HCT116 (cell line): ENCODE measurements around the gene ELF1. TPM values are rescaled to one million over a fixed set of nuclear protein-coding genes. Genes with fewer than 3 reads are reported as not detected.

ENCODE experiments used
- ATAC-seq: fragments of 200-7000 bp; cut with Tn5 transposase; 2 replicates; pipeline ENCODE4 v1.9.1; 2020; ENCODE audit warnings: mild to moderate bottlenecking, moderate library complexity
- BruUV-seq: library from RNA; stranded (reverse); fragments of 400-500 nt; replicated peaks from 2 replicates; lab custom pipeline; 2021; lab: Mats Ljungman, UMichigan
- CTCF ChIA-PET: fragments of 300-600 bp; sonication (Branson Sonifier 250); formaldehyde crosslinking; loops from one replicate; lab custom pipeline; 2021; ENCODE audit warnings: antibody characterized with exemption; lab: Charles Lee
- POLR2A ChIA-PET: fragments of 300-600, 350-600 bp; sonication (Branson Sonifier 250); formaldehyde crosslinking; loops from one replicate; lab custom pipeline; 2021; ENCODE audit warnings: antibody characterized with exemption; lab: Charles Lee
- RAD21 ChIA-PET, 2 experiments: fragments of 300-600 bp; sonication (Branson Sonifier 250); formaldehyde crosslinking; loops; one replicate each; lab custom pipeline; 2023; ENCODE audit warnings: low total read pairs in 2 of 2; ENCODE audit not compliant: uncharacterized antibody in 2 of 2, unreplicated experiment in 2 of 2, low non-redundant PET in 1 of 2; lab: Charles Lee
- DNase-seq: peaks from one replicate; pipeline ENCODE4 v3.0.0-alpha.2; 2010; ENCODE audit warnings: low read depth, low spot score
- H2AFZ ChIP-seq: fragments of 200-600 bp; shearing (Covaris generic), sonication (generic); 2 replicates; pipeline ENCODE4 v1.6.1; 2017; ENCODE audit warnings: low read depth, mixed run types, mixed read lengths, antibody characterized with exemption, low read length; ENCODE audit not compliant: poor library complexity, severe bottlenecking
- H3K27ac ChIP-seq: 2 replicates; pipeline ENCODE4 v1.5.1; 2012; ENCODE audit warnings: low read depth, low read length
- H3K27me3 ChIP-seq: fragments of 200-600 bp; sonication (generic); 2 replicates; pipeline ENCODE4 v1.6.1; 2016; ENCODE audit warnings: mixed run types, low read length, mixed read lengths; ENCODE audit not compliant: insufficient read depth
- H3K36me3 ChIP-seq, 2 experiments: fragments of 200-500 bp in 1 of 2; fragments of 200-600 bp in 1 of 2; sonication (Bioruptor generic) in 1 of 2; sonication (generic) in 1 of 2; 2 replicates each; pipeline versions ENCODE4 v1.5.1 to v1.6.1; 2014 to 2016; ENCODE audit warnings: low read length in 2 of 2, inconsistent platforms in 1 of 2, mixed read lengths in 1 of 2, mixed run types in 1 of 2; ENCODE audit not compliant: insufficient read depth in 2 of 2, control insufficient read depth in 1 of 2
- H3K4me1 ChIP-seq, 2 experiments: fragments of 200-600 bp in 1 of 2; sonication (generic) in 1 of 2; 2 replicates each; pipeline versions ENCODE4 v1.5.1 to v1.6.1; 2012 to 2017; ENCODE audit warnings: low read length in 2 of 2, inconsistent platforms in 1 of 2, mild to moderate bottlenecking in 1 of 2, mixed read lengths in 1 of 2, mixed run types in 1 of 2, moderate library complexity in 1 of 2; ENCODE audit not compliant: insufficient read depth in 2 of 2, control insufficient read depth in 1 of 2
- H3K4me2 ChIP-seq: fragments of 200-600 bp; sonication (generic); 2 replicates; pipeline ENCODE4 v1.6.1; 2017; ENCODE audit warnings: mixed run types, low read length, mixed read lengths
- H3K4me3 ChIP-seq, 2 experiments: fragments of 200-600 bp in 1 of 2; sonication (generic) in 1 of 2; replicated peaks in 1 of 2; 2 replicates each; pipeline ENCODE4 v1.5.1; 2011 to 2016; ENCODE audit warnings: low read length in 2 of 2, control low read depth in 1 of 2, low read depth in 1 of 2, mild to moderate bottlenecking in 1 of 2, mixed read lengths in 1 of 2, mixed run types in 1 of 2
- H3K79me2 ChIP-seq: fragments of 200-600 bp; sonication (generic); 2 replicates; pipeline ENCODE4 v1.6.1; 2017; ENCODE audit warnings: mild to moderate bottlenecking, mixed run types, low read length, moderate library complexity, mixed read lengths; ENCODE audit not compliant: insufficient read depth
- H3K9ac ChIP-seq: fragments of 200-600 bp; sonication (generic); 2 replicates; pipeline ENCODE4 v1.6.1; 2016; ENCODE audit warnings: low read length, mixed read lengths
- H3K9me2 ChIP-seq: fragments of 200-600 bp; sonication (generic), shearing (Covaris generic); 2 replicates; pipeline ENCODE4 v1.6.1; 2017; ENCODE audit warnings: mixed run types, mild to moderate bottlenecking, moderate library complexity; ENCODE audit not compliant: insufficient read depth
- H3K9me3 ChIP-seq, 2 experiments: fragments of 200-500 bp in 1 of 2; fragments of 200-600 bp in 1 of 2; sonication (Bioruptor generic) in 1 of 2; sonication (generic) in 1 of 2; 2 replicates each; pipeline ENCODE4 v1.6.1; 2014 to 2017; ENCODE audit warnings: low read length in 2 of 2, mixed read lengths in 2 of 2, inconsistent platforms in 1 of 2, low read depth in 1 of 2, mild to moderate bottlenecking in 1 of 2, mixed run types in 1 of 2, moderate library complexity in 1 of 2; ENCODE audit not compliant: control insufficient read depth in 1 of 2, insufficient read depth in 1 of 2
- H4K20me1 ChIP-seq: fragments of 200-600 bp; sonication (generic), shearing (Covaris generic); 2 replicates; pipeline ENCODE4 v1.6.1; 2017; ENCODE audit warnings: mixed run types, mild to moderate bottlenecking, moderate library complexity; ENCODE audit not compliant: insufficient read depth
- ATF3 ChIP-seq: IDR thresholded peaks from 2 replicates; pipeline ENCODE4 v1.6.1; 2012
- CEBPB ChIP-seq: IDR thresholded peaks from 2 replicates; pipeline ENCODE4 v1.6.1; 2012; ENCODE audit warnings: low read depth
- EGR1 ChIP-seq: IDR thresholded peaks from 2 replicates; pipeline ENCODE4 v1.6.1; 2012; ENCODE audit warnings: low read depth
- ELF1 ChIP-seq: IDR thresholded peaks from 2 replicates; pipeline ENCODE4 v1.6.1; 2012; ENCODE audit warnings: low read depth, borderline replicate concordance
- EZH2 ChIP-seq: fragments of 200-600 bp; sonication (generic); IDR thresholded peaks from 2 replicates; pipeline ENCODE4 v1.6.1; 2017; ENCODE audit warnings: antibody characterized with exemption, mixed run types
- FOSL1 ChIP-seq: IDR thresholded peaks from 2 replicates; pipeline ENCODE4 v1.6.1; 2012; ENCODE audit warnings: low read depth
- JUND ChIP-seq: IDR thresholded peaks from 2 replicates; pipeline ENCODE4 v1.6.1; 2012
- POLR2A ChIP-seq: IDR thresholded peaks from 2 replicates; pipeline ENCODE4 v1.7.0; 2011; ENCODE audit warnings: borderline replicate concordance; ENCODE audit not compliant: insufficient read depth, insufficient read length; ENCODE audit errors: extremely low read depth
- POLR2AphosphoS5 ChIP-seq: IDR thresholded peaks from 2 replicates; pipeline ENCODE4 v1.6.1; 2011; ENCODE audit warnings: mild to moderate bottlenecking, low read depth, low read length, moderate library complexity
- RAD21 ChIP-seq: IDR thresholded peaks from 2 replicates; pipeline ENCODE4 v1.6.1; 2012; ENCODE audit warnings: low read depth, mild to moderate bottlenecking
- SIN3A ChIP-seq: IDR thresholded peaks from 2 replicates; pipeline ENCODE4 v1.6.1; 2012; ENCODE audit warnings: low read depth
- SP1 ChIP-seq: IDR thresholded peaks from 2 replicates; pipeline ENCODE4 v1.6.1; 2012; ENCODE audit warnings: low read depth
- SRF ChIP-seq: IDR thresholded peaks from 2 replicates; pipeline ENCODE4 v1.6.1; 2012; ENCODE audit warnings: low read depth
- TCF7L2 ChIP-seq: IDR thresholded peaks from 2 replicates; pipeline ENCODE4 v1.7.0; 2011; ENCODE audit warnings: borderline replicate concordance, inconsistent platforms; ENCODE audit not compliant: insufficient read depth, insufficient read length; ENCODE audit errors: extremely low read depth
- YY1 ChIP-seq: IDR thresholded peaks from 2 replicates; pipeline ENCODE4 v1.6.1; 2011; ENCODE audit warnings: low read length, low read depth, moderate library complexity, mild to moderate bottlenecking; ENCODE audit not compliant: insufficient replicate concordance; ENCODE audit errors: extremely low read depth
- ZFX ChIP-seq: fragments of 450-650 bp; IDR thresholded peaks from 2 replicates; pipeline ENCODE4 v1.6.1; 2017
- intact Hi-C: fragments of 100-400 bp; cut with micrococcal nuclease; formaldehyde crosslinking; loops from 2 replicates; pipeline ENCODE4 v1.10.0; 2022
- total RNA-seq: library from RNA; stranded (reverse); gene quantifications from one replicate; pipeline ENCODE4 v1.2.1, GENCODE V29; 2021; ENCODE audit not compliant: unreplicated experiment
- TF ChIP-seq, protein P1 (sequence below): IDR thresholded peaks from 2 replicates; pipeline ENCODE4 v1.6.1; 2012

ELF1 gene
- total RNA-seq, 1 experiment from 2014 or later, result 30.0 TPM

- BruUV-seq, result no TSS peak
- H3K9me2 ChIP-seq, result no peaks in the 10 kb centered on the region
- H4K20me1 ChIP-seq, result no peaks in the 10 kb centered on the region
- CTCF ChIA-PET, result no interaction called here
- no peak overlapping the region for H3K27ac ChIP-seq
- ATAC-seq, result no peak
- H3K4me1 ChIP-seq, result peaks cover 17 to 29% of the 10 kb centered on the region in 2 experiments
- H2AFZ ChIP-seq, result no peak overlapping the region
- POLR2A ChIA-PET, result no interaction called here
- intact Hi-C loops, result loop anchor here (5.0 to 10.0 kb wide), 2 partner anchors 75 to 173 kb away; no protein-coding TSS in a partner anchor
- no peak for TF ChIP-seq EGR1
- TF ChIP-seq SP1, result no peak
- no peak for TF ChIP-seq ATF3
- no peak for TF ChIP-seq FOSL1
- TF ChIP-seq TCF7L2, result no peak
- TF ChIP-seq EZH2, result no peak
- TF ChIP-seq CEBPB, result no peak
- TF ChIP-seq POLR2A, result no peak
- no peak for TF ChIP-seq SRF
- H3K9ac ChIP-seq, result no peak overlapping the region
- H3K4me2 ChIP-seq, result no peak overlapping the region
- H3K9me3 ChIP-seq, result no peaks in the 10 kb centered on the region
- no peaks in the 10 kb centered on the region for H3K27me3 ChIP-seq
- peaks cover 18% of the 10 kb centered on the region for H3K79me2 ChIP-seq
- RAD21 ChIA-PET, result no interaction called here
- no peaks in the 10 kb centered on the region for H3K36me3 ChIP-seq
- H3K4me3 ChIP-seq, result no peak overlapping the region
- DNase-seq, result no peak
These were observed 30.6 kb upstream of the ELF1 start for GRCh38 chr13:41049480-41050440.

DNA sequence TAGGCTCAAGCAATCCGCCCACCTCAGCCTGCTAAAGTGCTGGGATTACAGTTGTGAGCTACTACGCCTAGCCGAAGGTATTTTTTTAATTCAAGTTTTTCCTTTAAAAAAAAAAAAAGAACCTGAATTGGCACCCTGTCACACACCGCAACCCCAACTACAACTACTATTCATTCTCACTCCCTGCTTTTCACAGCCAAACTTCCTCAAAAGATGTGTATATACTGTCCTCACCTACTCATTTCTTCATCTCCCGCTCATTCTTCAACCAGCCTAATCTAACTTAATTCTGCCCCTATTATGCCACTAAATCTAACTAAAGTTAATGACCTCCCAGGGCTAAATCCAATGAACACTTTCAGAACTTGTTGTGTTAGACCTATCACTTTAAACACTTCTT lies 29.5 kb upstream of the ELF1 start:
- intact Hi-C loops, result no loop called here
- H3K27ac ChIP-seq, result no peak overlapping the region
- H2AFZ ChIP-seq, result no peak overlapping the region
- ATAC-seq (no peak), DNase-seq (no peak)
- peaks cover 10 to 19% of the 10 kb centered on the region in 2 experiments for H3K4me1 ChIP-seq
- peaks cover 14% of the 10 kb centered on the region for H3K79me2 ChIP-seq
- no peaks in the 10 kb centered on the region for H3K27me3 ChIP-seq
- H3K9ac ChIP-seq, result no peak overlapping the region
- H3K9me3 ChIP-seq, result no peaks in the 10 kb centered on the region
- H3K4me2 ChIP-seq, result no peak overlapping the region
- no TSS peak for BruUV-seq
- H3K4me3 ChIP-seq, result no peak overlapping the region
- RAD21 ChIA-PET, result no interaction called here
- no peaks in the 10 kb centered on the region for H3K36me3 ChIP-seq
- CTCF ChIA-PET, result no interaction called here
- no peaks in the 10 kb centered on the region for H4K20me1 ChIP-seq
- POLR2A ChIA-PET, result no interaction called here
- no peaks in the 10 kb centered on the region for H3K9me2 ChIP-seq
- TF ChIP-seq, protein P1, sequence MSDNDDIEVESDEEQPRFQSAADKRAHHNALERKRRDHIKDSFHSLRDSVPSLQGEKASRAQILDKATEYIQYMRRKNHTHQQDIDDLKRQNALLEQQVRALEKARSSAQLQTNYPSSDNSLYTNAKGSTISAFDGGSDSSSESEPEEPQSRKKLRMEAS, result no peak
- TF ChIP-seq SIN3A (no peak), CEBPB (no peak), ZFX (no peak), EGR1 (no peak), POLR2AphosphoS5 (no peak), SRF (no peak), EZH2 (no peak), JUND (no peak), FOSL1 (no peak), YY1 (no peak), RAD21 (no peak), POLR2A (no peak), TCF7L2 (no peak), SP1 (no peak), ELF1 (no peak)
